Prostate gland (tissue), 2 donors: Measurements from ENCODE around the gene IKBKG.

ENCODE experiments used
- CTCF ChIP-seq, 4 experiments: fragments of 200-600 bp in 2 of 4; fragments of 450-650 bp in 2 of 4; sonication (generic) in 2 of 4; IDR thresholded peaks; 1 replicate in 3 of 4; 2 replicates in 1 of 4; pipeline ENCODE4 v1.5.1; 2016 to 2019; ENCODE audit warnings: antibody characterized with exemption in 4 of 4, mild to moderate bottlenecking in 2 of 4, moderate library complexity in 2 of 4
- POLR2A ChIP-seq: fragments of 450-650 bp; IDR thresholded peaks from one replicate; pipeline ENCODE4 v1.6.1; 2016; ENCODE audit warnings: antibody characterized with exemption, mild to moderate bottlenecking

DNA sequence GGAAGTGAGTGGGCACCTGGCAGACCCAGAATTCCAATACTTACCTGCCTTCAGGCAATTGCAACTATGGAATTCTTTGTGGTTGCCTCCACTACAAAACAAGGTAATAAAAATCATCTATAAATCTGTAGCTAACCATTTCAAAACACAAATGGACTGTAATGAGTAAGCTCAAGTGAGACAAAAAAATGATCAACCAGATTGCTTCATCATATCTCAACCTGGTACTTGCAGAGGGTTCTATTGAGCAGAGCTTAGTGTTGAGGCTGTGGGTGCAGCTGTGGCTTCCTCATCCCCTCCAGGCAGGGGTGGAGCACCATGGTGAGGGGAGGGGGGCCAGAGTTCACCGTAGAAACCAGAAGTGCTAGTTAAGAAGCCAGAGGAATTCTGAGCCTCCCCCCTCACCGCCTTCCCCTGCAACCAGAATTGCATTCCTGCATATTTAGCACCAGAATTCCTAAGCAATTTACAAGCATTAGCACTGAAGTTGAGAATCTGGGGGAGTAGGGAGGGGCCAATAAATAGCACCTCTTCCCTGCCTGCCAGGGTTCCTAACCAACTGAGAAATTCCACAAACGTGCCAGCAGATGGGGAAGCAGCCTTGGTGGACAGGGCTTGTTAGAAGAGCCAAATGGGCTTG, 49.0 kb downstream of the IKBKG start:
- TF ChIP-seq POLR2A (no peak), CTCF (IDR thresholded peaks at IDR 0.05) (no peak)
